Measurements from ENCODE around the gene ZNF341. TPM values are rescaled to one million over a fixed set of nuclear protein-coding genes. Genes with fewer than 3 reads are reported as not detected.

Gene ZNF341
- total and polyA plus RNA-seq, 2 of the 8 experiments (the other 6 are each of a cell fraction or from before 2014, with no cell fraction given) = 5.8 to 6.4 TPM

- TF ChIP-seq CHD7 (IDR thresholded peaks at IDR 0.05; ENCODE audit: insufficient replicate concordance, low read length) (no peak), ASH2L (IDR thresholded peaks at IDR 0.05; ENCODE audit: low read length) (no peak), NRF1 (IDR thresholded peaks at IDR 0.05; ENCODE audit: low read depth, low read length) (no peak), SP1 (IDR thresholded peaks at IDR 0.05; ENCODE audit: low read depth, low read length) (no peak), RAD21 (IDR thresholded peaks at IDR 0.05 in 1 of 2, conservative IDR thresholded peaks at IDR 0.05 in 1 of 2; ENCODE audit: low read depth in 2 of 2, low read length in 2 of 2) (no peak)
These were observed 20.4 kb upstream of the ZNF341 start (continued) for GRCh38 chr20:33711446-33711738.

Data from H1 (cell line).